Measurements from ENCODE around the gene GPR21.

Gene GPR21

DNA sequence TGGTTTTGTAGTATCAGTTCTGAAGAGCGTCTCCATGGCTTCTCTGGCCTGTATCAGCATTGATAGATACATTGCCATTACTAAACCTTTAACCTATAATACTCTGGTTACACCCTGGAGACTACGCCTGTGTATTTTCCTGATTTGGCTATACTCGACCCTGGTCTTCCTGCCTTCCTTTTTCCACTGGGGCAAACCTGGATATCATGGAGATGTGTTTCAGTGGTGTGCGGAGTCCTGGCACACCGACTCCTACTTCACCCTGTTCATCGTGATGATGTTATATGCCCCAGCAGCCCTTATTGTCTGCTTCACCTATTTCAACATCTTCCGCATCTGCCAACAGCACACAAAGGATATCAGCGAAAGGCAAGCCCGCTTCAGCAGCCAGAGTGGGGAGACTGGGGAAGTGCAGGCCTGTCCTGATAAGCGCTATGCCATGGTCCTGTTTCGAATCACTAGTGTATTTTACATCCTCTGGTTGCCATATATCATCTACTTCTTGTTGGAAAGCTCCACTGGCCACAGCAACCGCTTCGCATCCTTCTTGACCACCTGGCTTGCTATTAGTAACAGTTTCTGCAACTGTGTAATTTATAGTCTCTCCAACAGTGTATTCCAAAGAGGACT is 1.5 kb downstream of the GPR21 start:
- no peak for DNase-seq

DNA sequence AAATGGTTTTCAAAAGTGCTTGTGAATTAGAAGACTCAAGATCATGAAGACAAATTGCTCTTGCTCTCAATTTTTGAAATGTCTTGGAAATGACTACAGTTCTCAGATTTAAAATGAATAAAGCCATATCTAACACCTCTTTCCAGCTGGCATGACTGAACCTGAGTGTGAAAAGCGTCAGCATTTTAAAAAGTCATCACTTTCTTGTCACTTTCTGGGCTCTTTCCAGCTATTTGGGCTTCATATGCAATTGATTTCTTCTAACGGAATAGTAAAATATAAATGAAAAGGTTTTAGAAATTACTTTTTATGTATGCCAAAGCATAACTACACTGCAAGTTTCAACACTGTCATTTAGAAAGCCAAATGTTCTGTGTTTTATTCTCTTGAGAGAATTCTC is 2.3 kb downstream of the GPR21 start:
- no peak for DNase-seq

DNA sequence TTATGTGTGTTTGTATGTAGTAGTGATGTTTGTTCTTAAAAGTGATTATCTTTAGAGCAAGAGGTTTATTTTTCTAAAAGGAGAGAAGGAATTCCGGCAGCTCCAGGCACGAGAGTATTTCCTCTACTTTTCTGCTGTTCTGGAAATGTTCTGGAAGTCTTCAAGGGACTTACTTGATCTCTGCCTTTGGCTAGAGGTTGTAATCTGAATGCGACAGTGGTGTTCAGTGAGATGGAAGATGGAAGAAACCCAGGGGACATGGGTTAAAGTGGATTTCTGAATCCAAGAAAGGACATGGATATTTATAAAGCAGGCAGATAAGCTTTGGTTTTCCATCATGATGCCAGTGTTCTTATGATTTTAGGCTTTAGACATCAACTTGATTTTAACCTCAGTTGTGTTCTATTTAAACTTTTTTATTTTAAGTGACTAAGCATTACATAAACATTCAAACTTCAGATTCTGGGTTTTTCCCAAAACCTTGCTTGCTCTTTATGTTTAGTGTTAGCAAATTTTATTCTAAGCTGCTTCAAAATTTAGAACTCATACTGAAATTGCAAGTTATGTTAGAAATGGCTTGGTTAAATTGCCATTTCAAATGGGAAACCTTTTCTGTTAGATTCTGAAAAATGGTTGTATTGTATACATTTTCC is 3.6 kb downstream of the GPR21 start:
- no peak for DNase-seq

DNA sequence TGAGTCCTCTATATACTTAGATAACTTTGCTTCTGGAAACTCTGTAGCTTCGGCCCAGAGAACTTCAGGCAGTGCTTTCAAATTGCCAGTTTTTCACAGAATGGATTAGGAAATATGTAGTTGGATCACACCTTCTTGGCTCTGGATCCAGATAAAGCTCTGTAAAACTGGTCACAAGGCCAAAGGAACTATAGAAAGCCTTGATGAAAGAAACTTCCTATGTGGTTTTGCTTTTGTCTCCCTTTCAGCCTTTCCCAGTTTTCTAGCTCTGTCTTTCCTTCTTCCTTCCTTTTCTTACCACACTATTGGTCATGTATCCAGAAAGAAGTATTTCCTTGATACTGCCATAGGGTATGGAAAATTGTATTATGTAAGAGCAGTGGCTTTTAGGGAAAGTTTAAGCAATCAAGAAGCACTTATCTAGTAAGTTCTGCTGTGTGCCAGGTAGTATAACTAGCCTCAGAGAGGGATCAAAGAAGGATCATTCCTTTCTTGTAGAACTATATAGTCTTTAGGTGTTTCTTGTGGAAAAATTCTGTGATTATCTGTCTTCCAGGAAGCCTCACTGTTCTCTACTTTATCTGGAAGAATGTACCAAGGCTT is 6.3 kb downstream of the GPR21 start:
- DNase-seq, result no peak

DNA sequence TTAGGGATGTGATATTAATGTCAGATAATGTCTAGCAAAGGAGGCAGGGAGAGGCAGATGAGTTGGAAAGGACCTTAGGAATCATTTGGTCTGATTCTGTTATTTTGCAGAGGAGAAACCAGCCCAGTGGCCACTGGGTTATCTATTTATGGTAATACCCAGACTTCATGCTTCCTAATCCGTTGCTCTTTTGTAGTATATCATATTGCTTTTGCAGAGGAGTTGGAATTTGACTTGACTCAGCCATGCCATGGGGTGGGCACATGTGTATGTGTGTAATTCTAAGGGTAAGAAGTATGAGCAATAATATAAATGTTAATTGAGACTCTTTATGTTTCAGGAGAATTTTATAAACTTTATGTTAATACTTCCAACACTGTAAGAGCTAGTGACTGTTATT is 7.3 kb downstream of the GPR21 start:
- no peak for DNase-seq

DNA sequence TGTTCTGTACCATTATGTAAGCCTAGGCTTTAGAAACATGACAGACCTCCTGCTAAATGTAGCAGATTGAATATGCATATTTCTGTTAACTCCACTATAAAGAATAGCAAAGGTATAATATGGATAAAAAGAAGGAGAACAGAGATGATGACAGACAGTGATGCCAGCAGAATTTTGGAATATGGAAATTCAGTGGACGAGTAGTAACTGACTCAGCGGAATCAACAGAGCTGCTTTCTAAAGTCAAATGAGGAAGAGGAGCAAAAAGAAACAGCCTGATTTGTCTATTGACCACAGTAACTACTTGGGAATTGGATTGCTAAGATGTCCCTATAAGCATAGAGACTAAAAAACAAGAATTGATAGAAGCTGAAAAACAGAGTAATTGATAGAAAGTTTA is 8.0 kb downstream of the GPR21 start:
- no peak for DNase-seq

DNA sequence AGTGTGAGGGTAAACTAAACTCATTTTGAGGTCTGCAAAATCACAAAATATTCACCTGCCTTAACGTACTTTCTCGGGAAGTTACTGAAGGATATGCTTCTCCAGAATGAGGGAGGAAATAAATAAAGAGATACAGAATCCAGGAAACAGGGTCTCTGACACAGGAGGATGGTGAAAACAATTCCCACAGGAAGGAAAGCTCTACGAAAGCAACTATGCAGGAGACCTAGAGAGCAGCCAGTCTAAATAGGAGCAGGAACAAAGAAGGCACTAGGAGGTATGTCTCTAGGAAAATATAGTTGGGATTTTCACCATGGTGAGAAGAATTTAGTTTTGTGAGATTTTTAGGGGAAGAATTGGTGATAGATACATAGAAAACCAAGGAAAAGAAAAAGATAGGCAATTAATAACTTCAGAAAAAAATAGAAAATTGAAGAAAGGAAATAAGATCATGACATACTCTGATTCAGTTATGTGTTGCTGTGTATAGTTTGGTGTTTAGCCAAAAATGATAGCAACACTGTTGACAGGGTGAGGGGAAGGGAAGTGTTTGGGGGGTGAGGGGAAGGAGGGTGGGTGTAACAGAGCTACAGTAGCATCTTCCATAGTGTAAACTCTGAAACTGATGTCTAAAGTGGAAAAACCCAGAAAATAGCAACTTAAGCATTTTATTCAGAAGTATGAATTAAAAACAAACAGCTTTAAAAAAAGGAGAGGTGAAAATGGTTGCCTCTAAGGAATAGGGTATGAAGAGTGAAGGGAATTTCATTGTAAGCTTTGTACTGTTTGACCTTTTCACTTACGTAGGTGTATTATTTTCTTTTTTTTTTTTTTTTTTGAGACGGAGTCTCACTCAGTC is 9.8 kb downstream of the GPR21 start:
- DNase-seq, result no peak

DNA sequence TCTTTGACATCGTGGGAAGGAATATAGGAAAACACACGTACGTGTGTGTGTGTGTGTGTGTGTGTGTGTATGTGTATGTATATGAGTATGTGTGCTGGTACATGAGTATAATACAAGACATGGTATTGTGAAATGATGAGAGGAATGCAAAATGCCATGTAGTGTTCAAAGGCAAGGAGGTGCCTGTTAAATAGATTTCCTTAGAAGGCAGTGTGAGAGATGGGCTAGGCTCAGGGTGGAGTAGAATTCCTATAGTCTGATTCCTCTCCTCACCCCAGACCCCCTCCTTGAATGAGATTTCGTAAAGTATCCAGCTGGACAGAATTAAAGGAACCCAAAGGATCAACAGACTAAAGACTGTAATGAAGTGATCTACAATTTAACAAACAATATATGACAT is 11.1 kb downstream of the GPR21 start:
- DNase-seq, result no peak

DNA sequence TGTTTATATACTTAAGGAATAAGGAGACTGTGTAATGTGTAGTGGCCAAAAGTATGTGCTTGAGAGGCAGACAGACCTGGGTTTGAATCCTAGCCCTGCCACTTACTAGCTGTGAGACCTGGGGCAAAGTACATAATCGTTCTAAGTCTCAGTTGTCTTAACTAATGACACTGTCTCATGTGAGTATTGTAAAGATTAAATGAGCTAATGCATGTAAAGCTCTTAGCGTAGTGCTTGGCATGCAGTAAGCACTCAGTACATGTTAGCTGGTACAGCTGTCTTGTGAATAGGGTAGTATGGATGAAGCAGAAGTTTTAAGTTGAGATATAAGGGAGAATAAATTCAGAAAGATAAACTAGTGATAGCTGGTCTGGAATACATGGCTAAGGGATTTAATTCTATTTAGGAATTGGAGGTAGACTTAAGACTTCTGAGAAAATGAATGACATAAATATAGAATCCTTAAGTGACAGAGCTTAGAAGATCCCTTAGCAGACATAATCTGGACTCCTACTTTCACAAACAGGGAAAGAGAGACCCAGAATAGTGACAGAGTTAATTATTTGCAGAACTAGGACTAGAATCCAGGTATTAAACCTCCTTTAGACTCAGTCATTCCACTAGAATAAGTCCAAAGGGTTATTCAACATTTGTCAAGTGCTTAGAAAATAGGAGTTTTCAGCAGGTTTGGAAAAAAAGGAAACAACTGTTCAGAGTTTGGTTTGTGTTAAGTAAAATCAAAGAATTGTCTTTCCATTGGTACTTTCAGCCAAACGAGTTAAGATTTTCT is 13.1 kb downstream of the GPR21 start:
- DNase-seq, result no peak

DNA sequence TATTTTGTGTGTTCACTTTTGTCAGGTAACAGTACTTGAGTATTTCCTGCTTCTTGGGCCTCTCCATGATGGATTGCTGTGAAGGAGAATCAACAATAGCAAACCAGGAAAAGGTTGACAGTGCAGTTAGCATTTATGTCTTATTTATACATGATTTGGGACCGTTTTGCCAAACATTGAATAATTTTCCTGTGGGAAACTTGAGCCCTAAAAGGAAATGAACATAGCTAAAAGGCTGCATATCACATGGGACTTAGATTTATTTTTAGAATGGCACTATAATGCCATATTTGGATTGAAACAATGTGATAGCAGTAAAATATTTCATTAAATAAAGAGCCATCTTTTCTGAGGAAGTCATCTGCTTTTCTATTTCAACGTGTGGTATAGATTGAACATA is 15.3 kb downstream of the GPR21 start:
- DNase-seq, result no peak

DNA sequence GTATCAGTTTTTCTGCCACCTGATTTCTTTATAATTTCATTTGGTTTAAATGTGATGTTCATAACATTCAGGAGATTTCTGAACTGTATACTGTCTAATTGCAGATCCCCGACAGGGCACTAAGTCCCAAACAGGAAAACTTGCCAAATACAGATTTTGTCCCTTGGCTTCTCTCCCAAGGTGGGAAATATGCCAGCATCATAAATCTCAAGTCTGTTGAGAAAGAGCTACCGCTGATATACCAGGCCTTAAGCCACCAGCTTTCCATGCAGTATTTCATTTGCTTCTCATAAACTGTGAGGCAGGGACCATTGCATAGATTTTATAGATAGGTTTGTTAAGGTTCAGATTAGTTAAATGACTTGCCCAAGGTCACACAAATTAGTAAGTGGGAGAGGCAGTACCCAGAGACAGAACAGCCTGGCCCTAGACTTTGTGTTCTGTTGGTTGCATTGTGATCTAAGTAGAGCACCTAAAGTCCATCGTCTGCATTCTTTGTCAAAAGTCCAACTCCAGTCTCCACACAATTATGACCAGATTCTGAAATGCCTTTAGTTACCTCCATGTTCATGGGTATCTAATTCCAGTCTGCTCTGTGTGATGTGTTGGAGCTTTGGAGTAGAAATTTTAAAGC is 16.2 kb downstream of the GPR21 start:
- no peak for DNase-seq

DNA sequence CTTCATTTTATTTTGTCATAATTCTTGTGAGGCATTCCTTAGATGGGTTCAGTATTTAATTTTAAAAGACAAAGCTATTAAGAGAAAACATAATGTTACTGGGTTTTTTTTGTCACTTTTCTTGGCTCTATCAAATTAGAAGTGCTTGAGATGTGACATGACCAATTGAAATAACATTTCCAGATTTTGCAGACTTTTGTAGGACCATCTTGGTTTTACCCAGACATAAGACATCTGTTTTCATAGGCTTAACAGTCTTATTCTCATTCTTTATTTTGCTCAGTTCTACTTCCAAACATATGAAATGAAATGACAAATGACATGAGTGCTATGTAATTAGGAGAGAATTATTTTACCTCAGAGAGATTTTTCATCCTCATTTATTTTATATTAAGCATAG is 19.6 kb downstream of the GPR21 start:
- no peak for DNase-seq

DNA sequence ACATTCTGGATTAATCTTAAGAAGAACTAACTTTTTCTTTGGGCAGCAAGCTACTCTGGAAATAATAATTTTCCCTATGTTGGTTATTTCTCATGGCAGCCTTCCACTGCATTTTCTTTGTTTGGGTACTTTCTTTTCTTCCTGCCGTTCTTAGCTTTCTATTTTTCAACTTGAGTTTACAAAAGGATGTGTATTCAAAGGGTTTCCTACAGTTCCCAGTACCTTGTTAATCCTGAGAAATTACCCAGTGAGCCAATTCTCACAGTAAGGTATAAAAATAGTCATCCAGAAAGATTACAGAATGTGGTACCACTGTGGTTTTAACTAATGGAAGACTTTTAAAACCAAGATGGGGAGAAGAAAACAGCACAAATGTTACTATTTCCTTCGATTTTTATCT is 20.2 kb downstream of the GPR21 start:
- DNase-seq, result no peak

DNA sequence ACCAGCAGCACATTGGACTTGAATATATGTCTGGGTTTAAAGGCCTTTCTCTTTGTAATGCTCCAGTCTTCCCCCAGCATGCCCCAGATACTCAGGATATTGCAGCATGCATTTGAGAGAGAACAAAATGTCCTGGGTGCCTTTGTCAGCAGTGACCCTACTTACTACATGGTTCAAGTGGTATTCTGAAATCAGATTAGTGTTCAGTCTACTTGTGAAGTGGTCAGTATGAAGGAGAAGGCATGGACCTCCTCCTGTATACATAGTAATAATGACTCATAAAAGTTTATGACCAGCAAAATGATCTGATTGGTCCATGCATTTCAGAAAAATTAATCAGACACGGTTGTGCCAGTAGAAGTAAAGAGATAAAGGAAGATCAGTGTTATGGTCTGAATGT is 25.4 kb downstream of the GPR21 start:
- no peak for DNase-seq

DNA sequence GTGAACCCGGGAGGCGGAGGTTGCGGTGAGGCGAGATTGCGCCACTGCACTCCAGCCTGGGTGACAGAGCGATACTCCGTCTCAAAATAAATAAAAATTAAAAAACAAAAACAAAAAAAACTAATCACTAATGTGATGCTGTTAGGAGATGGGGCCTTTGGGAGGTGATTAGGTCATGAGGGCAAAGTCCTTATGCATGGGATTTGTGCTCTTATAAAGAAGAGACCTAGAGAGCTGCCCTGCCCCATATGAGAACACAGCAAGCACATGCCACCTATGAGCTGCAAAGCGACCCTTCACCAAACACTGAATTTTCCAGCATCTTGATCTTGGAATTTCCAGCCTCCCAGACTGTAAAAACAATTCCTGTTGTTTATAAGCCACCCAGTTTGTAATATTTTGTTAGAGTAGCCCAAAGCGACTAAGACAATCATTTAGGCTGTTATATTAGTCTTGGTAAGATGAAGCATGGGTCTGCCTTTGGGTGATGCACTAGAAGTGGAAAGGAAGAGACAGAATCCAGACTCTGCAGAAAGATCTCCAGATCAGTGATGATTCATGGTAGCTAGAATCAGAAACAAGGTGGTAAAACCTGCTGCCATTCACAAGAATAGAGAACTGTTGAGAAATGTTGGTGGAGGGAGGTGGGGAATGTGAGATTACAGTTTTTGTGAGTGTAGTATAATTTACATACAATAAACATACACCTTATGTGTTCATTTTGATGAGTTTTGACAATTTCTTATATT is 26.2 kb downstream of the GPR21 start:
- DNase-seq, result no peak

DNA sequence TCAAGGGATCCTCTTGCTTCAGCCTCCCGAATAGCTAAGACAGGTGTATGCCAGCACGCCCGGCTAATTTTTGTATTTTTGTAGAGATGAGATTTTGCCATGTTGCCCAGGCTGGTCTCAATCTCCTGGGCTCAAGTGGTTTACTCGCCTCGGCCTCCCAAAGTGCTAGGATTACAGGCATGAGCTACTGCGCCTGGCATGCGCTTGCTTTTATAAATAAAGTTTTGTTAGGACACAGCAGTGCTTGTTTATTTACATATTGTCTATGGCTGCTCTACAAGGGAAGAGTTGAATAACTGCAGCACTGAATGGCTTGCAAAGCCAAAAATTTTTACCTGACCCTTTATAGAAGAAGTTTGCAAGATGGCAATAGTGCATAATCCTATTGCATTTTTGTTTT is 27.7 kb downstream of the GPR21 start:
- DNase-seq, result no peak

DNA sequence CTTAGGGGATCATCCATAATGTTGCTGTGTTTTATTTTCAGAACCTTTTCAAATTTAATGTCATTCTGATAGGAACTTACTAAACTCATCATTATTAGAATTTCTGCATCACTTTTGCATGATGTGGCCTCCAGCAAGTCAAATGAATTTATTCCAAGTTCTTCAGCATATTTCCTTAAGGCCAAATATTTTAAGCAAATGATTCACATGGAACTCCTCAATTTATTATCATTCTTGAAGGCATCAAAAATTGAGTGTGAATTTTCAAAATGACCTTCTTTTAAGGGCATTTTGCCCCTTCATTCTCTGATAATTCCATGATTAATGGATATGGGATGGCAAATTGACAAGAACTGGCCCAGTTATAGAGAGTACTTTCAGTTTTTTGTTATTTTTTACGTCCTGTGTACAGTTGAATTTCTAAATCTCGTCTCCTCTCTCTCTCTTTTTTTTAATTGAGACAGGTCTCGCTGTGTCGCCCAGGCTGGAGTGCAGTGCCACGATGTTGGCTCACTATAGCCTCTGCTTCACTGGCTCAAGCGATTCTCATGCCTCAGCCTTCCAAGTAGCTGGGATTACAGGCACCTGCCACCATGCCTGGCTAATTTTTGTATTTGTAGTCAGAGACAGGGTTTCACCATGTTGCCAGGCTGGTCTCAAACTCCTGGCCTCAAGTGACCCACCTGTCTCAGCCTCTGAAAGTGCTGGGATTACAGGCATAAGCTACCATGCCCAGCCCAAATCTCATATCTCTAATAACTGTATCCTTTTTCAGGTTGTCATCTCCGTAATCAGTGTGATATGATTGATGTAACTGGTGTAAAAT is 29.1 kb downstream of the GPR21 start:
- DNase-seq, result no peak

DNA sequence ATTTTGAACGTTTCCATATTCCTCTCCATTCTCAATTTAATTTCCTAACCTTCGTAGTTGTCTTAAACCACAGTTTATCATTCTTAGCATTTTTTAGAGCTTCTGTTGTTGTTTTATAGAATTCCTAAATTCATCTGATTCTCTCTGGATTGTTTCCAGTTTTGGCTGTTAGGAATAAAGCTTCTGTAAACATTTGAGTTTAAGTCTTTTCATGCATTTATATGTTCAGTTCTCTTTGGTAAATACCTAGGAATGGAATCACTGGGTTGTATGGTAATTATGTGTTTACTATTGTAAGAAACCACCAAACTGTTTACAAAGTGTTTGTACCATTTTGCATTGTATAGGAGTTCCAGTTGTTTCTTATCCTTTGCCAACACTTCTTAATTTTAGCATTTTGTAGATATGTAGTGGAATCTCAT is 29.7 kb downstream of the GPR21 start:
- no peak for DNase-seq

DNA sequence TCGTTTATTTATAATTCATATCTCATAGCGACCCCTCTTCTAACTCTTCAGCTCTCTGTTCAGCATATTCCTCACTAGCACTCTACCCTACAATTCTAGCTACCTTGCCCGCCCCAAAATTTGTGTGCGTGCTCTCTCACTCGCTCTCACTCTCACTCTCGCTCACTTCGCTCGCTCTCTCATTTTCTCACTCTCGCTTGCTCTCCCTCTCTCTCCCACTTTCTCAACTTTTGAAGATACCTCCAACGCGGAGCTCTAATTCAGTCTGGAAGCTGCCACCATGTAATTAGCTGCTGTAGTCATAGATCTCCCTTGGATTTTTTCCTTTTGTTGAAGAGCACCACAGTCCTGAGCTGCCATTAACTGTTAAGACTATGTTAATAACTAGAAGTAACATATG is 30.4 kb downstream of the GPR21 start:
- no peak for DNase-seq

DNA sequence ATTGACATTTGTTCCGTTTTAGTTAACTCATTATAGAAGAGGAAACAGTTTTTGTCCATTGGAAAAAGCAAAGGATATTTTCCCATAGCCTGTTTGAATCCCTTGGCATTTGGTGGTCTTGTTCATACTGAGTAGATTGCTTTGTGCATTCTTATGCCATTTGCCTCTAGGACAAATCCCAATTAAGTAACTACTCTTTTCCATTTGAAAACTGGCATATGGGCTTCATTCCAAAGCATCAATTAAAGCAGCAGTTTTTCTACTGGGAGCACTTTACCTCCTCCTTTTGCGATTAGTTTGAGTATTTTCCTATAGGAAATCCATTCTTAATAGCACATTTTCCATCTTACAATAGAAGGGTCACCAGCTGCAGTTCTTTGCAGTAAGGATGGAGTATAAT is 31.2 kb downstream of the GPR21 start:
- no peak for DNase-seq

DNA sequence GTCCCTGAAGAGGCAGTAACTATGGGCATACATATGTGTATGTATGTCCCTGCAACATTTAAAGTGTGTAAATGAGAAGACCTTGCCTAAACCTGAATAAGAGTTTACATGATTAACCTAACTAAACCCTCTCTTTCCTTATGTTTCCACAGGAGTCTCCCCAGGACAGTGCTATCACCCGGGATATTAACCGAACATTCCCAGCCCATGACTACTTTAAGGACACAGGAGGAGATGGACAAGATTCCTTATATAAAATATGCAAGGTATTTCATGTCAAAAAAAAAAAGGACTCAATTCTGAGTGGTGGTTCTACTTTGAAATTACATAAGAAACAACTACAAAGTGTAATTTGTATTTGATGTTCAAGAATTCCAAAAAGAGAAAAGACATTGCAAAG is 31.7 kb downstream of the GPR21 start:
- no peak for DNase-seq
